H1 (cell line): ENCODE results near the gene MB. TPM values are rescaled to one million over a fixed set of nuclear protein-coding genes. Genes with fewer than 3 reads are reported as not detected.

Experiments
- CTCF ChIA-PET: fragments of 300-600 bp; sonication (Branson Sonifier 250); formaldehyde crosslinking; loops from one replicate; lab custom pipeline; 2021; ENCODE audit not compliant: partially characterized antibody; lab: Charles Lee
- POLR2A ChIA-PET: fragments of 300-600 bp; sonication (Branson Sonifier 250); formaldehyde crosslinking; loops from one replicate; lab custom pipeline; 2021; ENCODE audit warnings: inconsistent platforms; ENCODE audit not compliant: partially characterized antibody; lab: Charles Lee
- DNase-seq, 2 experiments: peaks; one replicate each; pipeline versions ENCODE4 v3.0.0 to v3.0.0-alpha.2; 2010 to 2022; ENCODE audit warnings: low spot score in 2 of 2, low read depth in 1 of 2, mixed read lengths in 1 of 2
- FAIRE-seq: peaks from 2 replicates; lab custom pipeline; 2011; peaks lifted over from hg19 to GRCh38; lab: Jason Lieb, UNC
- H2AFZ ChIP-seq: 2 replicates; pipeline ENCODE4 v1.8.1; 2012; ENCODE audit warnings: low read length, inconsistent platforms
- H2AK5ac ChIP-seq: 2 replicates; pipeline ENCODE4 v1.6.1; 2013; ENCODE audit warnings: low read depth, low read length
- H2BK120ac ChIP-seq: replicated peaks from 2 replicates; pipeline ENCODE3; 2013; ENCODE audit warnings: low read depth, low read length, inconsistent platforms
- H2BK12ac ChIP-seq: 2 replicates; pipeline ENCODE4 v1.6.1; 2013; ENCODE audit warnings: low read depth, low read length
- H2BK15ac ChIP-seq: 2 replicates; pipeline ENCODE4 v1.6.1; 2013; ENCODE audit warnings: low read length
- H2BK20ac ChIP-seq: 2 replicates; pipeline ENCODE4 v1.6.1; 2013; ENCODE audit warnings: low read length
- H2BK5ac ChIP-seq: 2 replicates; pipeline ENCODE4 v1.6.1; 2013; ENCODE audit warnings: low read depth, low read length
- H3K14ac ChIP-seq: 2 replicates; pipeline ENCODE4 v1.6.1; 2013; ENCODE audit warnings: inconsistent platforms; ENCODE audit not compliant: insufficient read length
- H3K18ac ChIP-seq: 2 replicates; pipeline ENCODE4 v1.6.1; 2013; ENCODE audit warnings: low read length; ENCODE audit errors: extremely low read depth
- H3K23ac ChIP-seq: 2 replicates; pipeline ENCODE4 v1.6.1; 2013; ENCODE audit warnings: inconsistent platforms; ENCODE audit not compliant: insufficient read length
- H3K23me2 ChIP-seq: 2 replicates; pipeline ENCODE4 v1.6.1; 2013; ENCODE audit warnings: low read depth, low read length
- H3K27ac ChIP-seq: 2 replicates; pipeline ENCODE4 v1.6.1; 2011; ENCODE audit warnings: low read depth, low read length, inconsistent platforms
- H3K27me3 ChIP-seq, 4 experiments: replicated peaks in 1 of 4; 1 replicate in 1 of 4; 2 replicates in 3 of 4; pipeline versions ENCODE4 v1.6.1 to v1.8.1; 2011 to 2013; ENCODE audit warnings: low read length in 3 of 4, mild to moderate bottlenecking in 3 of 4, inconsistent platforms in 2 of 4, mixed read lengths in 2 of 4, moderate library complexity in 1 of 4; ENCODE audit not compliant: control insufficient read depth in 3 of 4, insufficient read depth in 3 of 4; ENCODE audit errors: extremely low read depth in 1 of 4
- H3K36me3 ChIP-seq, 4 experiments: 2 replicates each; pipeline versions ENCODE4 v1.6.1 to v1.8.1; 2011 to 2013; ENCODE audit warnings: mild to moderate bottlenecking in 4 of 4, low read length in 3 of 4, moderate library complexity in 2 of 4, control low read depth in 1 of 4, inconsistent platforms in 1 of 4; ENCODE audit not compliant: insufficient read depth in 4 of 4, control insufficient read depth in 2 of 4
- H3K4ac ChIP-seq: replicated peaks from 2 replicates; pipeline ENCODE3; 2013; ENCODE audit warnings: low read length, low read depth, mixed read lengths, inconsistent platforms; ENCODE audit not compliant: insufficient read length
- H3K4me1 ChIP-seq, 4 experiments: replicated peaks in 1 of 4; 1 replicate in 1 of 4; 2 replicates in 3 of 4; pipeline versions ENCODE4 v1.6.1 to v1.8.1; 2011 to 2013; ENCODE audit warnings: low read length in 3 of 4, inconsistent platforms in 2 of 4, mixed read lengths in 1 of 4; ENCODE audit not compliant: insufficient read depth in 4 of 4, control insufficient read depth in 3 of 4
- H3K4me2 ChIP-seq, 2 experiments: 2 replicates each; pipeline versions ENCODE4 v1.6.1 to v1.8.1; 2011 to 2013; ENCODE audit warnings: low read depth in 2 of 2, low read length in 2 of 2, control low read depth in 1 of 2, inconsistent platforms in 1 of 2, mild to moderate bottlenecking in 1 of 2; ENCODE audit not compliant: insufficient read depth in 1 of 2
- H3K4me3 ChIP-seq, 4 experiments: fragments of 200-600, 300-600 bp in 1 of 4; sonication (generic), shearing (Covaris generic), sonication (Bioruptor Twin) in 1 of 4; 2 replicates each; pipeline versions ENCODE4 v1.5.1 to v1.8.1; 2011 to 2016; ENCODE audit warnings: low read length in 4 of 4, low read depth in 3 of 4, control low read depth in 2 of 4, inconsistent platforms in 2 of 4, mild to moderate bottlenecking in 2 of 4, mixed read lengths in 1 of 4, moderate library complexity in 1 of 4; ENCODE audit not compliant: insufficient read depth in 2 of 4; ENCODE audit errors: extremely low read depth in 1 of 4
- H3K56ac ChIP-seq: replicated peaks from 2 replicates; pipeline ENCODE3; 2013; ENCODE audit warnings: low read depth, mild to moderate bottlenecking, mixed read lengths, low read length, inconsistent platforms; ENCODE audit not compliant: insufficient read length
- H3K79me1 ChIP-seq: 2 replicates; pipeline ENCODE4 v1.6.1; 2013; ENCODE audit warnings: low read depth, low read length, control low read depth
- H3K79me2 ChIP-seq, 2 experiments: 2 replicates each; pipeline versions ENCODE4 v1.6.1 to v1.8.1; 2012 to 2013; ENCODE audit warnings: low read length in 2 of 2, mild to moderate bottlenecking in 2 of 2, inconsistent platforms in 1 of 2; ENCODE audit not compliant: insufficient read depth in 2 of 2, control insufficient read depth in 1 of 2
- H3K9ac ChIP-seq, 4 experiments: replicated peaks in 1 of 4; 1 replicate in 1 of 4; 2 replicates in 3 of 4; pipeline versions ENCODE4 v1.6.1 to v1.8.1; 2011 to 2013; ENCODE audit warnings: low read depth in 3 of 4, low read length in 3 of 4, control low read depth in 2 of 4, mild to moderate bottlenecking in 2 of 4, moderate library complexity in 2 of 4, inconsistent platforms in 1 of 4; ENCODE audit errors: extremely low read depth in 1 of 4
- H3K9me3 ChIP-seq, 2 experiments: 2 replicates each; pipeline versions ENCODE4 v1.6.1 to v1.8.1; 2012 to 2013; ENCODE audit warnings: mild to moderate bottlenecking in 2 of 2, moderate library complexity in 2 of 2, control low read depth in 1 of 2, inconsistent platforms in 1 of 2, low read depth in 1 of 2, low read length in 1 of 2, mixed read lengths in 1 of 2; ENCODE audit not compliant: insufficient read depth in 2 of 2
- H4K20me1 ChIP-seq, 2 experiments: replicated peaks in 1 of 2; 2 replicates each; pipeline versions ENCODE3 to v1.8.1; 2011 to 2013; ENCODE audit warnings: inconsistent platforms in 2 of 2, low read length in 2 of 2, mild to moderate bottlenecking in 1 of 2; ENCODE audit not compliant: insufficient read depth in 2 of 2, control insufficient read depth in 1 of 2
- H4K5ac ChIP-seq: 2 replicates; pipeline ENCODE4 v1.6.1; 2013; ENCODE audit warnings: low read length, low read depth, mixed read lengths, inconsistent platforms; ENCODE audit not compliant: insufficient read length
- H4K8ac ChIP-seq: 2 replicates; pipeline ENCODE4 v1.8.0; 2013; ENCODE audit warnings: mild to moderate bottlenecking, moderate library complexity, low read length, inconsistent platforms; ENCODE audit not compliant: insufficient read depth; ENCODE audit errors: extremely low read depth
- H4K91ac ChIP-seq: replicated peaks from 2 replicates; pipeline ENCODE3; 2013; ENCODE audit warnings: low read length, mixed read lengths, inconsistent platforms; ENCODE audit not compliant: insufficient read length
- ASH2L ChIP-seq: fragments of 200-600, 300-600 bp; sonication (generic); IDR thresholded peaks from one replicate; pipeline ENCODE4 v1.7.1; 2017; ENCODE audit warnings: low read length
- ATF2 ChIP-seq: IDR thresholded peaks from 2 replicates; pipeline ENCODE4 v1.6.1; 2012; ENCODE audit warnings: low read length, inconsistent platforms
- ATF3 ChIP-seq: IDR thresholded peaks from 2 replicates; pipeline ENCODE4 v1.6.1; 2011; ENCODE audit warnings: low read depth, mild to moderate bottlenecking, low read length; ENCODE audit not compliant: insufficient read depth
- CTBP2 ChIP-seq: IDR thresholded peaks from 2 replicates; pipeline ENCODE4 v1.7.0; 2011; ENCODE audit warnings: borderline replicate concordance, mild to moderate bottlenecking, moderate library complexity, mixed read lengths, low read length; ENCODE audit not compliant: insufficient read depth, insufficient read length
- CTCF ChIP-seq, 3 experiments: IDR thresholded peaks; 1 replicate in 2 of 3; 2 replicates in 1 of 3; pipeline versions ENCODE4 v1.5.1 to v1.6.1; 2011; ENCODE audit warnings: low read length in 3 of 3, mild to moderate bottlenecking in 3 of 3, inconsistent platforms in 2 of 3, low read depth in 1 of 3, moderate library complexity in 1 of 3; ENCODE audit not compliant: insufficient read depth in 1 of 3; ENCODE audit errors: control extremely low read depth in 1 of 3
- SRF ChIP-seq: IDR thresholded peaks from 2 replicates; pipeline ENCODE4 v1.6.1; 2011; ENCODE audit warnings: mild to moderate bottlenecking, low read depth, low read length, moderate library complexity
- WGBS, 2 experiments: shearing (Covaris generic) in 1 of 2; methylation state at CpG; one replicate each; pipeline versions ENCODE4 v1.1.6 to v1.1.7; 2013 to 2015; ENCODE audit warnings: low lambda C conversion rate in 2 of 2, mixed read lengths in 2 of 2, inconsistent platforms in 1 of 2, low coverage in 1 of 2, missing lambda C conversion rate in 1 of 2; ENCODE audit not compliant: insufficient replicate concordance in 2 of 2, insufficient coverage in 1 of 2, insufficient read length in 1 of 2; ENCODE audit errors: extremely low coverage in 1 of 2, missing lambda C conversion rate in 1 of 2; 5-methylcytosine and 5-hydroxymethylcytosine counted together
- polyA plus RNA-seq, 7 experiments: library from polyadenylated mRNA; depleted of rRNA in 3 of 7; stranded (reverse) in 5 of 7; unstranded in 2 of 7; fragments of >200 nt in 5 of 7; fragments of 200-250 nt in 2 of 7; gene quantifications; 1 replicate in 5 of 7; 2 replicates in 1 of 7; 4 replicates in 1 of 7; pipeline versions ENCODE4 v1.2.1 to v1.2.3, GENCODE V29; 2011 to 2013; ENCODE audit warnings: missing spikeins in 2 of 7, mixed read lengths in 2 of 7
- total RNA-seq: library from RNA; stranded (reverse); fragmentation: NEBNext Ultra II Directional; extraction: Animal tissue kit (Norgen Biotek cat#: 25700); gene quantifications from 2 replicates; pipeline ENCODE4 v1.2.1, GENCODE V29; 2021

MB gene
- total and polyA plus RNA-seq, 2 of the 8 experiments (the other 6 are each of a cell fraction or from before 2014, with no cell fraction given) = 1.5 TPM; not detected in 1

GRCh38 chr22:35619336-35620094 lies 2.4 kb upstream of the MB start:
- Histone ChIP-seq H3K23me2 (peaks cover 7% of the 10 kb centered on the region; the same call in 1 of the 2 replicates), H3K27ac (no peak overlapping the region), H3K14ac (no peak overlapping the region), H3K9me3 (no peaks in the 10 kb centered on the region), H4K91ac (no peak overlapping the region), H3K79me2 (no peaks in the 10 kb centered on the region), H2AFZ (no peak overlapping the region), H3K4me3 (no peak overlapping the region), H3K4me1 (peaks cover 0 to 16% (median 10%) of the 10 kb centered on the region in 4 experiments; a peak in 4 of 7 replicates), H2BK15ac (no peak overlapping the region), H2AK5ac (no peak overlapping the region), H3K27me3 (no peaks in the 10 kb centered on the region; a peak in 1 of 7 replicates), H2BK20ac (no peak overlapping the region), H2BK120ac (no peak overlapping the region), H3K23ac (no peak overlapping the region), H3K18ac (no peak overlapping the region), H3K56ac (no peak overlapping the region), H3K4me2 (no peak overlapping the region), H3K79me1 (no peaks in the 10 kb centered on the region), H3K36me3 (no peaks in the 10 kb centered on the region), H3K4ac (no peak overlapping the region), H4K20me1 (no peaks in the 10 kb centered on the region), H4K5ac (no peak overlapping the region), H3K9ac (no peak overlapping the region), H2BK5ac (no peak overlapping the region), H4K8ac (no peak overlapping the region), H2BK12ac (no peak overlapping the region)
- FAIRE-seq (no peak), DNase-seq (no peak)
- ChIA-PET POLR2A (interaction anchor here (0.6 kb wide), 1 partner anchor 262 kb away, joined by 3 read pairs; no protein-coding TSS in a partner anchor), CTCF (interaction anchor here (0.7 to 3.3 kb wide), 9 partner anchors 9 to 189 kb away, joined by 3 to 11 read pairs (median 6); no protein-coding TSS in a partner anchor)
- WGBS, 2 experiments = 86% methylated on average over 13 of the region's 13 CpGs; no CpG with 5 or more reads in 1 of the 2 experiments
- TF ChIP-seq CTBP2 (no peak), SRF (no peak), ATF2 (no peak), ATF3 (no peak), ASH2L (no peak), CTCF (IDR thresholded peaks at IDR 0.05; ENCODE audit: control extremely low read depth in 1 of 3, insufficient read depth in 1 of 3, low read depth in 1 of 3, low read length in 3 of 3) (peak in 2 of 3 experiments; percentile 38 to 53; a peak in 3 of 4 replicates)
